ENCODE results near the gene RPS24.
"Not testable (repeated sequence)": the region's sequence is repeated elsewhere in the genome, so short reads cannot be mapped to it uniquely, and the experiment has no call there.

Gene RPS24

GRCh38 chr10:78033637-78034470 lies at the start of gene RPS24:
Gene RPS24, plus strand, starts transcription at chr10:78033863. Its CDS starts 39 bp downstream, at chr10:78033902.
- peak; percentile 97 for DNase-seq

- no peak for DNase-seq
Measured at GRCh38 chr10:77984986-77985385, 48.7 kb upstream of the RPS24 start.

GRCh38 chr10:77987671-77988255 lies 45.9 kb upstream of the RPS24 start:
- no peak for DNase-seq

GRCh38 chr10:77989081-77989724 lies 44.5 kb upstream of the RPS24 start:
- no peak for DNase-seq

GRCh38 chr10:77993620-77994019 lies 40.0 kb upstream of the RPS24 start:
- DNase-seq = no peak

- not testable (repeated sequence) for DNase-seq
Measured at GRCh38 chr10:77998780-77999179, 34.9 kb upstream of the RPS24 start.

- DNase-seq = no peak
Measured at GRCh38 chr10:78000206-78000605, 33.5 kb upstream of the RPS24 start.

- DNase-seq = no peak
Measured at GRCh38 chr10:78000956-78001472, 32.6 kb upstream of the RPS24 start.

- DNase-seq = no peak
Measured at GRCh38 chr10:78002541-78003288, 30.9 kb upstream of the RPS24 start.

- DNase-seq = no peak
Measured at GRCh38 chr10:78004215-78005026, 29.2 kb upstream of the RPS24 start.

- no peak for DNase-seq
Measured at GRCh38 chr10:78007172-78007571, 26.5 kb upstream of the RPS24 start.

GRCh38 chr10:78009662-78010061 lies 24.0 kb upstream of the RPS24 start:
- DNase-seq = no peak

- DNase-seq = no peak
Measured at GRCh38 chr10:78010278-78010677, 23.4 kb upstream of the RPS24 start.

GRCh38 chr10:78011065-78011464 lies 22.6 kb upstream of the RPS24 start:
- DNase-seq = no peak

GRCh38 chr10:78013564-78013963 lies 20.1 kb upstream of the RPS24 start:
- no peak for DNase-seq

- no peak for DNase-seq
Measured at GRCh38 chr10:78015546-78015945, 18.1 kb upstream of the RPS24 start.

- no peak for DNase-seq
Measured at GRCh38 chr10:78017856-78018255, 15.8 kb upstream of the RPS24 start.

- DNase-seq = no peak
Measured at GRCh38 chr10:78019264-78019663, 14.4 kb upstream of the RPS24 start.

- DNase-seq = no peak
Measured at GRCh38 chr10:78021201-78021600, 12.5 kb upstream of the RPS24 start.

GRCh38 chr10:78023741-78024140 lies 9.9 kb upstream of the RPS24 start:
- no peak for DNase-seq

- no peak for DNase-seq
Measured at GRCh38 chr10:78025685-78026364, 7.8 kb upstream of the RPS24 start.
